HG03060 (cell line): ENCODE data around the gene FANCC.

Source experiments
- ATAC-seq: cut with Tn5 transposase; IDR thresholded peaks from one replicate; pipeline ENCODE4 v1.9.1; 2021; ENCODE audit warnings: low read depth, moderate number of reproducible peaks; ENCODE audit not compliant: unreplicated experiment

The FANCC gene

DNA sequence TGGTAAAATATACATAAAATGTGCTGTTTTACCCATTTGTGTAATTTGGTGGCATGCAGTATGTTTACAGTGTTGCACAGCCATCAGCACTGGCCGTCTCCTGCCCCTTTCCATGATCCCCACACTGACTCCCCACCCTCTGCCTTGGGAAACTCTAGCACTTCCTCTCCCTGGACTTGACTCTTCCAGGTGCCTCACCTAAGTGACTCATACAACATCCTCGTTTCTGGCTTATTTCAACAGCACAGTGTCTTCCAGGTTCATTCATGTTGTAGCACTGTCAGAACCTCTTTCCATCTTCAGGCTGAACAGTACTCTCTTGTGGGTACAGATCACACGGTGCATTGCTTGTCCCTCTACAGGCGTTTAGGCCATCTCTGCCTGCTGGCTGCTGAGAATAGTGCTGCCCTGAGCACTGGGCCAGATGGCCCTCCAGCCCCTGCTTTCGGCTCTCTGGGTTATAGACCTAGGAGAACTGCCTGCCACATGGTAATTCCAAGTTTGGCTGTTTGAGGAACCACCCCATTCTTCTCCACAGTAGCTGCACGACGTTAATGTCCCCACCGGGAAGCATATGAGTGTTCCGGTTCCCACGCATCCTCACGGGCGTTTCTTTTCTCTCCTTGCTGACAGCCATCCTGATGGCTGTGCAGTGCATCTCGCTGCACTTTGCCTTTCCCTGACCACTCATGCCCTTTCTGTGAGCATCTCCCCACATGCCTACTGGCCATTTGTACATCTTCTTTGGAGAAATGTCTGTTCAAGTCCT is 211.8 kb downstream of the FANCC start:
- no peak for ATAC-seq

DNA sequence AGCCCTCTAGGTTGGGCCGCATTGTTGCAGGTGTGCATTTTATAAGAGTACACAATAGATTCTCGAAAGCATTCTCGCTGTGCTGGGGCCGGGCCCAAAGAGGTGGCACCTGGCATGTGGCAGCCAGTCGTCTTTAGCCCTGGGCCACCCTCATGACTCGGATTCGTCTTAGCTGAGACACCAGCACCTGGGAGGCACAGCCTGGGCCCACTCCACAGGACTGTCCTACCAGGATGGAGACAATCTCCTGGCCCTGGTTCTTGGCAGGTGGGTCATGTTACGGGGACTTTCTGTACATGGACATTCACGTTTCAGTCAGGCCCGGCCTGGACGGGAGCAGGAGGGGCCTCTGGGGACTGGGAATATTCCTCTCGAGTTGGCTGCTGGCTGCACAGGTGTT is 212.5 kb downstream of the FANCC start:
- no peak for ATAC-seq

DNA sequence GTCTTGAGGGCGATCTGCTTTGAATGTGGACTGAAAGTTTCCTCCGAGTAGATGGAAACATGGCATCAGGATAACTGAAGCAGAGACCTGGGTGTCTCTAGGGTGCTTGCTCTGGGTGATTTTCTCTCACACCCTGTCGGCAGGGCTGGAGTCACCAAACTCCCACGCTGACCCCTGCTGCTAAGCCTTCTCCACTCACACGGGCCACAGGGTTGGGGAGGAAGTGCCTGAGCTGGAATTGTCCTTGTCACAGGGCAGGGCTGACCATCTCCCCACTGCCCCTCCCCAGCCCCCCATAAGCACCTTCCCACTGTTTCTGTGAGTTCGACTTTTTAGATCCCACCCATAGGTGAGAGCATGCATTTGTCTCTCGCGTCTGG is 212.9 kb downstream of the FANCC start:
- no peak for ATAC-seq

DNA sequence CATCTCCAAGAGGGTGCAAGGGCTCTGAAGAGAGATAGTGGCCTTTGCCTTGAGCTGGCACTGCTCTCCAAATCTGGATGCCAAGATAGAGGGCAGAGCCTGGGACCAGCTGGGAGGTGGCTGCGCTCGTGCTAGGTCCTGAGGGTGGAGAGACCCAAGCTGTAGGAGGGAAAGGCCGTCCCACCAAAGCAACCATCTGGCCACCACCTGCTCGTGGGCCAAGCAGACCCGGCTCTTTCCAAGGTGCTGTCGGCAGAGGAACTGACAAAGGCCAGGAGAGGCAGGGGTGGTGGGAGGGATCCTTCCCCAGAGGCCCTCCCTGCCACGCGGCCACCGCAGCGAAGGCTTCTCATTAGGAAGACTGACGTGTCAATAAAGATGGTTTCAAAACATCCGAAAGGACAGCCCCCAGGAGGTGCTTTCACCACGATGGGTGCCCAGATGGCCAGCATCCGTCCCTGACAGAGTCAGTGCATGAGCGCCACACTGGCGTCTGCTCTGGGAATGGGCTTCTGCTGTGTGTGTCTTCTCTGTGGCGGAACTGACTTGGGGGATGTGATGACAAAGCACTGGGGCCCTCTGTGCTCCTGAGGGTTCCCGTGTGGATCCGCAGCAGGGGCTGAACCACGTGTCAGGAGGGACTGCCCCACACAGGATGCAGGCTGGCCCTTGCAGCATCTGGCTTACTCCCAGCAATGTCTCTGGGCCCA is 213.5 kb downstream of the FANCC start:
- no peak for ATAC-seq

DNA sequence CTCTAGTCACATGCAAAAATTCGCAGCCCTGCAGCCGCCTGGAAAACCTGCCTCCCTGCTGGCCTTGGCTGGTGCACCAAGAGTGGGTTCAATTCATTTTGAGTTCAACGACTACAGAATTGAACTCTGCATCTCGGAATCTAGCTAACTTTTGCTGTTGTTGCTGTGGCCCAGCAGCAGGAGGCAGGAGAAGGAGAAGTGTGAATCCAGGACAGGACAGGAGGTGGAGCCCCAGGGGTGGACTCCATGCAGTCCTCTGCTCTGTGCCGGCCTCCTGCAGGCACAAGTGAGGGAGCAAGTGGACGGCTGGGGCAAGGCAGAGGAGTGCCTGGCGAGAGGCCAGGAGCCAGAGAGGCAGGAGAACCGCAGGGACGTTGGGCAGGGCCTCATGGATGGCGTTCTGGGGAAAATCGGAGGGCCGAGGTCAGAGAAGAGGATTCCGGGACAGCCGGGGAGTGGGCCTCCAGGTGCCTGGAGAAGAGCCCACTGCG is 214.2 kb downstream of the FANCC start:
- no peak for ATAC-seq

DNA sequence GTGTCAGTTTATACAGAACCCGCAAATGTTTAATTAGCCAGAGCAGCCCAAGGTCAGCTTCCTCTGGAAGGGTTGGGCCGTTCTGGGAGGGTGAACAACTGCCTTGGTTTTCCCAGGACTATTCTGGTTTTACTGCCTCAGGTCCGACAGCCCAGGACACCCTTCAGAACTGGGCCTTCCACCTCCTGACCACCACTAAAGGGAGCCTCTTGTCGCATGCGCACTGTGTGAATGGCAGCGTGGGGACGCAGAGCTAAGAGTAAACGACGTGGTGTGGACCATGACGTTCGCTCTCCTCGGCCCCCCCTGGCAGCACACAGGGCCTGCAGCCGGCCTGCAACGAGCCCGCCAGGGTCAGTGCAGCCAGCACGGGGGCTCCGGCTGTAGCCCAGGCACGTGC is 214.9 kb downstream of the FANCC start:
- no peak for ATAC-seq

DNA sequence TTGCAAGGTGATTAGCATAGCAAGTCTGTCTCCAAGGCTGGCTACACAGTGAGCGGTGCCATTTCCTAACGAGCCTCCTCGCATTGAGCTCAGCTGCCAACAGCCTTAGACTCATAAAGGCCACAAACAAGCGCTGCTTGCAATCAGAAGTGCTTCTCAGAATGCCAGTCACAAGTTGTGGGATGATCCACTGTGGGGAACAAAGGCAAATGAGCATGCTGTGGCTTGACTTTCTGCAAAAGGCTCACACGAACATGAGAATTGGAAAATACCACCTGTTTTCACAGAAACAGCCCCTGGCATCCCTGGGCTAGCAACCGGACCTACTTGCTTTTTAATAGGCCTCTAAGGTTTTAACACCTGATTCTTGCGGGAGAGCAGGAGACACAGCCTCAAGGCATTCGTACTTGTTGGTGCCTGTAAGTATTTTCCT is 215.5 kb downstream of the FANCC start:
- ATAC-seq = no peak

DNA sequence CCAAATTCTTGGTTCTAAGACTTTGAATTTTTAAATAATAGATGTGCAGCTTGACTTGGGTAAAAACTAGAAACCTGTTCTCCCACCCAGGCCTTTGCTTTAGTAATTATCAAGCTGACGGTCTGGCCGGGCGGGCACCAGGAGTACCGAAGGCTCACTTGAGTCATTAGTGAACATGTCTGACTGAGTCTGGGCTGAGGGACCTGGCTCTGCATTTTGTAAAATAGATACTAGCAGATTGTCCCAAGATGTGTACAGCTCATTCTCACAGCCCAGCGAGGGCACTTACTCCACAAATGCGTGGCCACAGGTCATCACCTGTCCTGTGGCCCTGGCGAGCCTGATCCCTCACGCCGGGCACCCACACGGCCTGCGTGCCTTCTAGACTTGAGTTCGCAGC is 216.2 kb downstream of the FANCC start:
- ATAC-seq = no peak

DNA sequence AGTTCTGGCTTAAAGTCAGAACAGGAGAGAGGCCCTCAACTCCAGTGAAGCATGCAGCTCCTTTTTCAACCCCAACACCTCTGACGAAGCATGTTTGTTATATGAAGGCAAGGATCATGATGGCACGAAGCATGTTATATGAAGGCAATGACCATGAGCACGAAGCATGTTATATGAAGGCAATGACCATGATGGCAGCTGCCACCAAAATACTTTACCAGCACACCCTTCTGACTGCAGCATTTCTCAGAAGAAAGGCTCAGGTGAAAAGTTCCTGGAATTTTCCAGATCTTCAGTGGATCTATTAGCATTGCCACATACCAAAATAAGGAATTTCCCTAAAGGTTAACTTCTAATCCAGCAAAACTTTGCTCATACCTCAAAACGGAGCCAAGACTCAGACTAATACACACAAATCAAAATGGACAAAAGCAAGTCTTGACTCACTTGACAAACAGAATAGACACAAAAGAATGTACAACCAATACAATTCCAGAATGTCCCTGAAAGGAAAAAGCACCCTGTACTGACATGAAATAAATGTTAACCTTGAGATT is 217.4 kb downstream of the FANCC start:
- ATAC-seq = no peak

DNA sequence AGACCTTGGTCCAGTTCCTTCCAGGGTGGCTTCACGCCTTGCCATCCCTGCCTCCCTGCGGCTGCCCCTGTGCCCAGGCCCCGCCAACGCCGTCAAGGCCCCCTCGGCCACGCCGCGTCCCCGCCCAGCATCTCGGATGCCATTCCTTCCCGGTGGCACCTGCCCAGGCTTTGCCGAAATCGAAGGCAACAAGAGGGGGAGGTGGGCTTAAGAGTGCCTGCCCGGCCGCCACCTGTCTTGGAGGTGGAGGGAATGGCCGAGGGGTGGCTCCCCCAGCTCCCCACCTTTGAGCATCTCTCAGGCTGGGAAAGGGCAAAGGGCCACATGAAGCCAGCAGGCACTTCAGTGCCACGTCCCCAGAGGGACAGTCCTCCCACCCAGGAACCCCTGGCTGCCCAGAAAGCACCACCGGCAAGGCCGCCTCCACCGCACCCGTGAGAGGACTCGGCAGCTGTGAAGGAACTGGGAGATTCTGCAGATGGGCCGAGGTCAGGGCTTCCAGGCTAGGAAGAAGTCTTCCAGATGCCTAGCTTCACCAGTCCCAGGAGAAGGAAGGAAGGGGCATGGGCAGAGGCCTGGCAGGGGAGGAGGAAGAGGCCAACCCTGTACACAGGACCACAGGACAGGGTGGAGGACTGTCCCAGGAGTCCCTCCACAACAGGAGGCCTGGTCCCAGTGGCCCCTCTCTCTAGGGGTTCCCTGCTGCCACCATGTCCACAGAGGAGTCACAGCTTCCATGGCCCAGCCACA is 218.0 kb downstream of the FANCC start:
- no peak for ATAC-seq

DNA sequence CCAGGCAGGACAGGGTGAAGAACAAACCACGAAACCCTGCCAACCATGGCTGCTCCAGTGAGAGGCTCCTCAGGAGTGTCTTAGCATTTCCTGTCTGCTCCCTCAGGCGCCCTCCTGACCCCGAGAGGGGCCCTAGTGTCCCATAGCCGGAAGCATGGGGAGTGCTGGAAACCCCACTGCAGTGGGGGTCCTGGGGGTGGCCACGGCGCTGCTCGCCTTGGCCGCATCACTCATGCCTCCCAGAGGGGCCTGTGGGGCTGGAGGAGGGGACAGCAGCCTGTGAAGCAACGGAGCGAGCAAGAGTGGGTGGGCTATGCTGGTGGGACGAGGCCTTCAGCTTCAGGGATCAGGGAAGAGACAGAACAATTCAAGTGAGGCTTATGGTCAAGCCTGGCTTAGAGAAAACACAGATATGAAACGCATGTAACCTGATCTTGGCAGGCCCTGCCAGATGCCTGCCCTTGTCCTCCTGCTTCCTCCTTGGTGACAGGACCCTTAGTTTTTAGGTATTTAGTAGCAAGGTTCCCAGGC is 219.1 kb downstream of the FANCC start:
- no peak for ATAC-seq

DNA sequence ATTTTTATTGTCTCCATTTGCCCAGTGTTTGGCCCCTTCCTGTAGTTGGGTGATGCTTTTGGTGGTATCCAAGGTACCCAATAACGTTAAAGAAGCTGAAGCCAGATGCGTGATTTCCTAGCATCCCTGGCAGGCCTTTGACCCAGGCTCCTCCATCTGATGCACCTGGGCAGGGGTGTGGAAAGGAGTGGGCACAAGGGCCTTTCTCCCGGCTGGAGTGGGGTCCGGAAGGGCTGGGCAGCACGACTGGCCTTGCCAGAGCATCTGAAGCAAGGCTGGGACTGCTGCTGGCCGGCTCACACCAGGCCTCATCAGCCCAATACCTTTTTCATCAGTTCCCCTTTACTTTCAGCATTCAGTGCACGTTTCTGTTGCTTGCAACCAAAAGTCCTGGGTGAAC is 220.2 kb downstream of the FANCC start:
- no peak for ATAC-seq

DNA sequence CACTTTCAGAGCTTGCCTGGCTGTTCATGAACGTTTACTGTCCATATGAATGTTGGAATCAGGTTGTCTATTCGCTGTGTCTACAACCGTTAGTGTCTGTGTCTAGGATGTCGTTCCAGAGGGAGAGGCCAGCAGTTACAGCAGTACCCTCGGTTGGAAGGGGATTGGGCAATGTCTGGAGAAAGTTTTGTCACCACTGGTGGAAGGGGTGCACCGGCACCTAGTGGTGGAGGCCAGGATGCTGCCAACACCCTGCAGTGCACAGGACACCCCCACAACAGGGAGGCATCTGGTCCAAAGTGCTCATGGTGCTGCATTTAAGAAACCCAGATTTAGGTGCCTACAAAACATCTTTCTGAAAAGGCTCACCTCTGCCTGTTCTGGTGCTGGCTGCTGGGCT is 220.7 kb downstream of the FANCC start:
- ATAC-seq = no peak

DNA sequence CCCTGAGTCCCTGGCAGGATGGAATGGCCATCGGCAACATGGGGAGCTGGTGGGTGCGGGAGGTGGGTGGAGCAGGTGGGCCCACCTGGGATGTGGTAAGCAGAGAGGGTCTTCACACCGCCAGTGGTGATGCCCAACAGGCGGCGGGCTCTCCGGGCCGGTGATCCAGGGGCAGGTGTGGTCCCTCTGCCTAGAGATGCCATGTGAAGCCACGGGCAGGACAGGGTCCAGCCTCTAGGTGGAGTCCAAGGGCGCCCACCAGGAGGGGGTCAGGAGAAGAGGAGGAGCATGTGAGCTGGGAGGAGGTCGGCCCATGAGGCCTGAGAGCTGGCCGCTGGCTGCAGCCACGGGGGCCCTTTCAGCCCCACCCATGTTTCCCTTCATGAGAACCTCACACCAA is 221.1 kb downstream of the FANCC start:
- no peak for ATAC-seq

DNA sequence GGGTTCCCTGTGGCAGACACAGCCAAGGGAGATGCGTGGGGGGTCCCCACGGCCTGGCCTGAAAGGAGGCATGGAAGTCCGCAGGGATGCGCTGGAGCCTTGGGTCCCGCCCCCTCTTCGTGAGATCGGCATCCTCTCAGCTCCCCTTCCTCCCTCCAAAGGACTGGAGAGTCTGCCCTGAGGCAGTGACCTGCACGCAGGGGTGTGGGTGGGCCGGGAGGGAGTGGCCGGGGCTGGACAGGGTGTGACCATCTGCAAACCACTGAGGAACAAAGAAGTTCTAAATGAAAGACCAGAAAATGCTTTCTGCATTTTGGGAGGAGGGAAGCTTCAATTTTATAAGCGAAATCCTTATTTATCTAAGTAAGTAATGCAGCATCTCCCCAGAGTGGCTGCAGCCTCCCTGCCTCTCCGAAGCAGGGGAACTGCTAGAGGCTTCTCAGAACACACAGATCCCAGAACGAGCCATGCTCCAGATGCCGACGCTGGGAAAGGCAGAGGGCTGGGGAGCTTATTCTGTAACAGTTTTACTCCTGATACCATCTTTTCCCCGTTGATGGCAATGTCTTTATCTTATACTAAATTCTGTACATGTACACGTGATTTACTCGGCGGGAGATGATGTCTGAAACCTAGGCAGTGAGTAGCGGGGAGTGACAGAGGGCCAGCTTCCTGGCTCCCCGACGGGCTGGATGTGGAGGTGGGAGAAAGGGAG is 221.7 kb downstream of the FANCC start:
- ATAC-seq = no peak

DNA sequence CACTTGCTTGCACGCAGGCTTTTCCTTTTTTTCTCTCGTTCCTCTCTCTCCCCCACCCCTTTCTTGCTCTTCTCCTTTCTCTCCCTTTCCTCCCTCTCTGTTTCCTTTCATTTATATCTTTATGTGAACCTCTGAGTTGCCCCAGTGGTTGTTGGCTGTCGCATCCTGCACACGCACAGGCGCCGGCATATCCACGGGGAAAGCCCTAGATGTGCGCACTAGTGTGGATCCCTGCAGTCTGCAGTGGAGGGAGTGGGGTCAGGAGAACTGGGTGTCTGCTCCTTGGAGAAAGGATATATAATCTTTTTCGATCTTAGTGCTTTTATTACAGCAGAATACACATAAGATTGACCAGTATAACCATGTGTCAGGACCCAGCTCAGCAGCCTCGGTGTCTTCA is 223.5 kb downstream of the FANCC start:
- ATAC-seq = no peak

DNA sequence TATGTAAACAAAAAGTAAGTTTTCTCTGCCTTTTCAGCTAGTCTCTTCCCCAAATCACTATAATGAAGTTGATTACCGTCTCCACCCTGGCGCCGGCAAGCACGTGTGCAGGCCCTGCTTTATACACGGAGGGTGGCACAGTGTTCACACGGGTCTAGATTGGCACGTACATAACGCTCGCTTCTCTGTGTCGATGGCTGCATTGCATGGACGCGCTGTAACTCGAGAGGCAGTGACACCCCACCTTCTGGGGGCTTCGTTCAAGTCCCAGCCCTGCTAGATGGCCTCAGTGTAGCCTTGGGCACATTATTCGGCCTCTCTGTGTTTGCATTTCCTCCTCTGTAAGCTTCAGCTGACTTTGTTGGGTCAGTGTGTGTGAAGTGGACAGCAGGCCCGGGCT is 223.9 kb downstream of the FANCC start:
- ATAC-seq = no peak

DNA sequence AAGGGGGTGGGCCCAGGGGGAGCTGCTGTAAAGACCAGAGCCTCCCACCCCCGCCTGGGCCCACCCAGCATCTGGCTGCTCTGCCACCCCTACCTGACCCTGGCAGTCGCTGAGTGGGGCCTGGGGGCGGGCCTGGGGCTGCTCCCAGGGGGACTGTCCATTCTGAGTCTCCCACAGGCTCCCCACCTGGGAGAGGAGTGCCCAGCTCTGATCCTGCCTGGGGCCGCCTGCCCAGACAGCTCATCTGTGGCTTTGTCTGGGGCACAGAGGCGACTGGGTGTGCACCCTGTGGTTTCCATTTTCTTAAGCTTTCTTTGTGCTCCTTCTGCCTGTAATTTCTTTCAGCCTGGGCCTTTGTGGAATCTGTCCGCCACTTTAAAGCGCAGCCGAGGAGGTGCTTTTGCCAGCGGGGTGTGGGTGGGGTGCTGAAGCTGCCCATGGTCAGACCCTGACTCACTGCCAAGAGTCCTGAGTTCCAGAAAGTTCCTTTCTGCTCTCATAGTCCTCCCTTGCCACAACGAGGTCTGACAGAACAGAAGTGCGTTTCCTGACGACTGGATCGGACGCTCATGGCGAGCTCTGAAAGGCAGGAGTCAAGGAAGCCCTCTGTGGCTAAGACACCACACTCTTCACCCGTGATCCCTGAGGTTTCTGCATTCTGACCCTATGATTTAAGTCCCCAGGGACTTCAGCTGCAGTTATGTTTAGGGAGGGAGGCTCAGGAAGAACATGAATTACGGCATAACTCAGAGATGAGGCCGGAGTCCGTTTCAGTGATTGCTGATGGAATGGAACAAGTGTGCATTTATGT is 225.0 kb downstream of the FANCC start:
- no peak for ATAC-seq

DNA sequence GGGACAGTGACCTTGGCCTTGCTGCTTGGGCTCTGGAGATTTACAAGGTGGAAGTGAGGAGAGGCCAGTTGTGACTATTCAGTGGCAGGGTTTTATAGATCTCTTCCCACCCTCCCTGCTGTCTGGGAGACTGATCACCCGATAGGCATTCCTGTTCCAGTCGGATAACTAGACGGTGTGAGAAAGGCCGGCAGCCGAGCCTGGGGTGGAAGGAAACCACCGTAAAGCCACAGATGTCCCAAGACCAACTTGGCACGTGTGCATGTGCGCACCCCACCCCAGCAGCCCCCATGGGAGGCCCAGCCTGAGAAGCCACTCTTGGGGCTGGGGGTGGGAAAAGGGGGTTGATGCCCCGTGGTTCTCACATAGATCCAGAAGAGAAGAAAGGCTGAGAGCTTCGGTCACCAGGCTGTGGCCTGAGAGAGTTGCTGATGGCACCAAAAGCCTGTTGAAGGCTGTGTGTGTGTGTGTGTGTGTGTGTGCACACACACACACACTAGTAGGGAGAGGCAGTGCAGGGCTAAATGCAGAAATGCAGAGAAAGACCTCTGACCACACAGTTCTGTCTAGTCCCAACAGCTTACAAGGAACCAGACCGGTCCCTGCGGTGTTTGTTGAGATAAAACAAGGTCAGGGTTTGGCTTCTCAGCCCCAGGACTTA is 225.8 kb downstream of the FANCC start:
- no peak for ATAC-seq
